Right kidney (tissue), 1 donor: ENCODE results near the gene RHEX.

Experiments used
- DNase-seq: peaks from one replicate; pipeline ENCODE4 v3.0.0-alpha.2; 2016

Gene RHEX

GRCh38 chr1:206097381-206097780 is 44.4 kb downstream of the RHEX start:
- DNase-seq: no peak

DNA sequence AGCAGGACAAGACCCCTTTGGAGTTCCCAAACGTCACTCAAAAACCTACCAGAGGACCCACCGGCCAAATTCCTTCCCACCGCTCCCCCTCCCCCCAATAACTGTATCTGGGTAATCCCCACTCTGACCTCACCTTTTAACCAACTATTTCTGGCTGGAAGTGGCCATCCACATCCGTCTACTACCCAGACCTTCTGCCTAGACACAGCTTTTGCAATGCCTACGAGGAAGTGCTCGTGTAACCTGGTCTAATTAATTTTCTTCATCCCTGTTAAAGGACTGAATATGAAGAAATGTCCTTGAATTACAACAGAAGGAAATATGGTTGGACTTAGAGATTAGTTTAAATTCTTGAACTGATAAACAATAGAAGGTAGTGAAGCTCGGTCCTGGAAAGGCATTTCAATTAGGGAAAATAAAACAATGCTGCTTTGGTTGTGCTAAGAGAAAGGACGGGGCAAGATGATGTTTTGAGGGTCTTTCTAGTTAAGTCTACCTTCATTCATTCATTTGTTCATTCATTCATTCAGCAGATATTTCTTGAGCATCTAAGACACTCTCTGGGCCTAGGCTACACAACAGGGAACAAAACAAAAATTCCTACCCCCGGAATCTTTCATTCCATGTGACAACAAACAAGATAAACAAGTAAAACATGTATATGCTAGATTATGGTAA is 45.4 kb downstream of the RHEX start:
- DNase-seq: no peak

GRCh38 chr1:206100226-206100815 is 47.3 kb downstream of the RHEX start:
- DNase-seq: no peak

GRCh38 chr1:206101351-206102045 is 48.5 kb downstream of the RHEX start:
- no peak for DNase-seq

GRCh38 chr1:206102292-206102936 is 49.4 kb downstream of the RHEX start:
- no peak for DNase-seq

- DNase-seq: no peak
Measured at GRCh38 chr1:206103979-206104378, 51.0 kb downstream of the RHEX start.

GRCh38 chr1:206105464-206105995 is 52.6 kb downstream of the RHEX start:
- DNase-seq: no peak

DNA sequence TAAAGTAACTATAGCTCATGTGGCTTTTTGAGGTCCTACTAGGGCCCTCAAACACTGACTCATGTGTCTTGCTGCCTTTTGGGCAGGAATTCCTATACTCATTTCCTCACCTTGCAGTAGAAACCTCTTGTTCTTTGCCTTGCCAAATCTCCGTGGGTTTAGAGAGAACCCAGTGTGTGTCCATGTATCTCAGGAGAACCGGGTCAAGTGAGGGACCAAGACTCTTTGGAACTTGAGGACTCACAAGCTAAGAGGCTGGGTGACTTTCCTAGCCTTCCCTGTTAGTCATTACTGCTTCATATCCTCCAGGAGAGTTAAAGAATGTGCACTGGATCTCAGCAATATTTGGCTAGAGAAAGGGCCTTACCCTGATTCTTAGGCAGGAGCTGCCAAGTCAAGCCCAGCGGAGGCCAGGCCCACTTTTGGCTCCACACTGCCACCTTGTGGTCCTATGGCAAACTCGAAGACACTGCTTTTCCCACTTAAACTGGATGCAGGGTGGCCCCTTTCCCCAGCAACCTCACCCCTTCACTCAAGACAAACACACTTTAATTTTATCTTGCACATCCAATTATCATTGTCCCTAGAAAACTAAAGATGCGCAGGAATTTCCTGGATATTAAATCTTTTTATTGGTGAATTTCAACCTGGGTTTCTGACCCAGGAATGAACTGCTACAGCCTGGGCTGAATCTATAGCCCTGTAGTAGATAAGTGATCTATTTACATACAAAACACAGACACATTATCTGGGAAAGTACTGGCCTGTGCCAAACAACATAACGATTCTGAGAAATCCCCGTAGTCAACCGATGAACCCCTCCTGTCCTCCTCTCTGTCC is 53.6 kb downstream of the RHEX start:
- peak; percentile 57 for DNase-seq

GRCh38 chr1:206107168-206107544 is 54.2 kb downstream of the RHEX start:
- DNase-seq: no peak

GRCh38 chr1:206108635-206109034 is 55.7 kb downstream of the RHEX start:
- DNase-seq: no peak

DNA sequence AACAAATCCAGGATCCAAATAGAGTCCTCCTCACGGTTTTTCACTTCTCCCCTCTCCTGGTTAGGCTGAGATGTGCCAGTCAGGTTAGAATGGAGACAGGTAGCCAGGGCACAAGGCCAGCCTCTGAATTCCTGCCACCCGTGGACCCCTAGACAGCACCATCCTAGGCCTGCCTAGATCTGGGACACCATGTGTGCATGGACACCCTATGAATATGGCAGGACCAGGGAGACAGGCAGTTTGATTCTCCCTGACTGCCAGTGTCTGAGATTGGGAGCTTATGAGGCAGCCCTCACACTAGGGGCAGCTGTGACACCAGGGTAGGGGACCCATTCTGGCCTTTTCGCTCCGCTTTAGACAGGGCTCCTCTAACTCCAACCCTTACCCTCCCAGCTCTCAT is 56.7 kb downstream of the RHEX start:
- no peak for DNase-seq

GRCh38 chr1:206110161-206110560 is 57.2 kb downstream of the RHEX start:
- no peak for DNase-seq

GRCh38 chr1:206110820-206111219 is 57.8 kb downstream of the RHEX start:
- DNase-seq: no peak

- DNase-seq: no peak
Measured at GRCh38 chr1:206111271-206111927, 58.4 kb downstream of the RHEX start.

GRCh38 chr1:206112600-206113301 is 59.8 kb downstream of the RHEX start:
- no peak for DNase-seq

DNA sequence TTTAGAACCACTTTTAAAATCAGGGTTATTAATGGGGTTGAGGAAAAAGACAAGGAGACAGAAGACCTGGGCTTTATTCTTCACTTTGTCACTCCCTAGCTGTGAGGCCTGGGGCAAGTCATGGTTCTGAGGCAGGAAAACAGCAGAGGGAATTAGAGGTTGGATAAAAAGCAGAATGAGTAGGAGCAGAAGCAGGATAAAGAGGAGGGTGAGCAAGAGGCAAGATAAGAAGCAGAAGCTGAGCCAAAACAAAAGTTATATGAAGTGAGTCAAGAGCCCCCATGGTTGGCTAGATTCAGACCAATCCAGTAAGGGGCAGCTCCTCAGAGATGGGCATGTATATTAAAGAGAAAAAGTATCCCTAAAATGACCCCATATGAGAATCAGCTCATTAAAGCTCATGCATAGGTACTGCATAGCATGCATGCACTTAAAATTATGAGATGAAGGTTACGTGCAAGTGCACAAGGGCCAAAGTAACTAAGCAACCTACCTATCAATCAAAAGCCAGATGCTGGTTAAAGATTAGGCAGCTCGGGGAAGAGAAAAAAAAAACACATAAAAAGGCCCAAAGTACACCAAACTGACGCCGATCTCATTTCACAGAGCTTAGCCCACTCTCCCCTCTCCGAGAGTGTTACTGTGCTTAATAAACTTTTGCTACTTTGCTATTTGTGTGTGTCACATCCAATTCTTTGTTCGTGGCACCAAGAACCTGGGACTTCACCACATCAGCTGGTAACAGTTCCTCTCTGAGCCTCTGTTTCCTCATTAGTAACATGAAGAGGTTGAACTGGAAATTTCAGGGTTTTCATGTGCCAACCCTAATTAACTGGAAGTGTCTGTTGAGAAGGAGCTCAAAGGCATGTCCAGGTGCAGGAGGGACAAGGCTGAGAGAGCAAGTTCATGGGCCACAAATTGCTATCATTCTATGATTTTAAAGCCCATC is 62.0 kb downstream of the RHEX start:
- DNase-seq: no peak

DNA sequence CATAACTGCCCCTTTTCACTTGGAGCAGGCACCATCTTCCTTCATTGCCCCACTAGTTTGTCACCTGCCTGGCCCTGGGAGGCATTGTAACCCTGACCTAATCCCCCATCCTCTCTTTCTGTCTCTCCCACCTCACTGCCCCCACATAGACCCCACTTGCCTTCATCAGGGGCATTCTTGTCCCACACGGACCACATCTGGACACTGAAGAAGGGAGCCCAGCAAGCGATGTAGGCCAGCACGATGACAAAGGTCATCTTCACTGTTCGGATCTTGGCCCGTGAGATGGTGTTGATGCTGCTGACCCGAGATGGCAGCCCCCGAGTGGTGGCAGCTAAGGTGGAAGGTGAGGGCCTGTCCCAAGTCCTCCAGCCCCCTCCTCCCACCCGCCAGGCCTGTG is 62.8 kb downstream of the RHEX start:
- DNase-seq: no peak

GRCh38 chr1:206116191-206116872 is 63.4 kb downstream of the RHEX start:
- DNase-seq: no peak

- DNase-seq: no peak
Measured at GRCh38 chr1:206116873-206117150, 63.8 kb downstream of the RHEX start.
